HG03575 (cell line): Measurements from ENCODE around the gene ZNF28.
"Not testable (repeated sequence)": the region's sequence is repeated elsewhere in the genome, so short reads cannot be mapped to it uniquely, and the experiment has no call there.

Experiments
- ATAC-seq: cut with Tn5 transposase; IDR thresholded peaks from one replicate; pipeline ENCODE4 v1.9.1; 2021; ENCODE audit not compliant: unreplicated experiment, insufficient number of reproducible peaks, low FRiP score; ENCODE audit errors: extremely low read depth

Gene ZNF28

GRCh38 chr19:52821204-52821960 is at the start of gene ZNF28:
Gene ZNF28, minus strand, starts transcription at chr19:52821633. Its CDS starts 3,675 bp downstream, at chr19:52817958.
- ATAC-seq: not testable (repeated sequence)

- not testable (repeated sequence) for ATAC-seq
Observed at GRCh38 chr19:52868031-52868430, 46.6 kb upstream of the ZNF28 start.

- ATAC-seq: peak; percentile 46
Observed at GRCh38 chr19:52857378-52858191, 36.2 kb upstream of the ZNF28 start, which contains the start of gene ZNF468. Gene ZNF468, minus strand, starts transcription at chr19:52857619. Its CDS starts 3,347 bp downstream, at chr19:52854272.

- ATAC-seq: not testable (repeated sequence)
Observed at GRCh38 chr19:52856540-52857377, 35.3 kb upstream of the ZNF28 start.

GRCh38 chr19:52847352-52847751 is 25.9 kb upstream of the ZNF28 start:
- ATAC-seq: not testable (repeated sequence)

GRCh38 chr19:52840825-52841465 is 19.5 kb upstream of the ZNF28 start:
- not testable (repeated sequence) for ATAC-seq

GRCh38 chr19:52834289-52834688 is 12.9 kb upstream of the ZNF28 start:
- ATAC-seq: not testable (repeated sequence)

GRCh38 chr19:52833541-52833940 is 12.1 kb upstream of the ZNF28 start:
- not testable (repeated sequence) for ATAC-seq

- not testable (repeated sequence) for ATAC-seq
Observed at GRCh38 chr19:52829866-52830265, 8.4 kb upstream of the ZNF28 start.

GRCh38 chr19:52825765-52826164 is 4.3 kb upstream of the ZNF28 start:
- no peak for ATAC-seq

- no peak for ATAC-seq
Observed at GRCh38 chr19:52823676-52824075, 2.2 kb upstream of the ZNF28 start.

- not testable (repeated sequence) for ATAC-seq
Observed at GRCh38 chr19:52820472-52821203, 795 bp downstream of the ZNF28 start.

- ATAC-seq: no peak
Observed at GRCh38 chr19:52809801-52810200, 11.6 kb downstream of the ZNF28 start.

- not testable (repeated sequence) for ATAC-seq
Observed at GRCh38 chr19:52799950-52800640, 21.3 kb downstream of the ZNF28 start.

GRCh38 chr19:52789440-52789839 is 32.0 kb downstream of the ZNF28 start:
- no peak for ATAC-seq

- not testable (repeated sequence) for ATAC-seq
Observed at GRCh38 chr19:52786464-52787354, 34.7 kb downstream of the ZNF28 start, which contains the start of gene ZNF600. Gene ZNF600, minus strand, starts transcription at chr19:52786791. Its CDS starts 7,903 bp downstream, at chr19:52778888.
